Sciatic nerve (tissue), 2 donors: ENCODE data around the gene OCA2. TPM values are rescaled to one million over a fixed set of nuclear protein-coding genes. Genes with fewer than 3 reads are reported as not detected.

ENCODE experiments used
- ATAC-seq: fragments of 200-7000 bp; cut with Tn5 transposase; one replicate; pipeline ENCODE4 v1.9.1; 2020; ENCODE audit warnings: mild to moderate bottlenecking, moderate library complexity
- DNase-seq: peaks from one replicate; pipeline ENCODE4 v3.0.0-alpha.2; 2020; ENCODE audit warnings: low spot score
- intact Hi-C: fragments of 100-400 bp; cut with DNase I; formaldehyde crosslinking; loops from one replicate; pipeline ENCODE4 v1.14.2; 2022
- total RNA-seq: library from RNA; stranded (reverse); fragmentation: NEBNext Ultra II Directional; extraction: Animal tissue kit (Norgen Biotek cat#: 25700); gene quantifications from one replicate; pipeline ENCODE4 v1.2.1, GENCODE V29; 2021
- donor health status: DM: no; HTN: no; CAD: no.
- donor health status: DM: no; HTN: no; CAD: no.

OCA2 gene
- total RNA-seq, 1 donor from 2014 or later = 0.98 TPM

DNA sequence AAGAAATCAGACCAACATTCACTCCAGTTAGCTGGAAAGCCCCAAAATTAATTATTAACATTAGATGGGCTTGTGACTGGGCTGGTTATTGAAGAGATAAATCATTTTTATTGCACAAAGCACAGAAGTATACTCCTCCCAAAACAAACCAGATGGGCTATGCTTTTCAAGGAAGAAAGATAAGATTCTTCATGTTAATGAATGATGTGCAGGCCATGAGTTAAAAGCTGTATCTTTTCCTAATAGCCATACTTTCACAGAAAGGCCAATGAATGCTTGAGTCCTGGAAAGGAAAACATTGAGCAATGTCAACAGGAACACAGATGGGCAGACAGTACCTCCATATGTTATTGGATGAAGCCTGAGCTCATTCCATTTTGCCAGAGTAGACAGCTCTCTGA is 55.4 kb downstream of the OCA2 start:
- ATAC-seq = no peak
- DNase-seq = no peak
- intact Hi-C loops = no loop called here

DNA sequence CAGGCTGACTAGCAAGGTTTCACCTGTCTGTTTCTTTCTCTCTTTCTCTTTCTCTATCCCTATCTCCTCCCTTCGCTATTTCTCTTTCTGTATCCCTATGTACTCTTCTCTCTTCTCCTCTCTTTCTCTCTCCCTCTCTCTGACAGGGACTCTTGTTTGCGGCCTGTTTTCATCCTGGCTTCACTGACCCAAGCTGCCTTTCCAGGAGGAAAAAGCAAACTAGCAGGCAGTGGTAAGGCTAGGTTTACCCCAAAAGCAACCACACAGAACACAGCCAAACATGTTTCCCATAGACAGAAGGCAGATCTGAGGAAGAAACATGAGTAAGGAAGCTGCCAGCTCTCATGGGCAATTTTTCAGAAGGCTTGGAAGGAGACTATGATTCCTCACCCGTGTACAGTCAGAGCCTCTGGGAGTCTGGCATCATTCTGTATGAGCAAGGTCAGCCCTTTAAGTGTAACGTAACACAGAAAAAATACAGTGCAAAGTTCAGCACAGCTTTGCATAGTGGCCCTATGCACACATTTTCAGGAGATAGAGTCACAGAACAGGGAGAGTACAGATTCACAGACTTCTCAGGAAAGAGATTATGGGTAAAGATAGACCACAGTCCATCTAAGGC is 61.0 kb downstream of the OCA2 start:
- intact Hi-C loops = no loop called here
- no peak for ATAC-seq
- DNase-seq = no peak

DNA sequence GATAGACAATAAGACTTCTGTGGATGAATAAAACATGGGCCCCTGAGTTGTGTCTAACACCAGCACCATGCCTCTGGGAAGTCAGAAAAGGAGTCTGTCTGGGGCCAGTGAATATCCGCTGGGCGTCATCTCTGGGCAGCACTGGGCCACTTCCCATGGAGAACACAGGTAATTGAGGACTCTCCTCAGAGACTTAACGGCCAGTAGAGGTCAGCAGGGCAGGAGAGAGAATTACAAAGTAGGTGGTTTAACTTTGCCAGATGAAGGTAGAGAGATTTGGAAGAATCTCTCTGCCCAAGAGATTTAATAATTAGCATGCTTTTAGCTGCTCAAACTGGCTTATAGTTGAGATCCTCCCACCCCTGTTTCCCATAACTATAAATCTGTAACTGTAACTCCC is 65.7 kb downstream of the OCA2 start:
- intact Hi-C loops = no loop called here
- no peak for DNase-seq
- ATAC-seq = no peak

DNA sequence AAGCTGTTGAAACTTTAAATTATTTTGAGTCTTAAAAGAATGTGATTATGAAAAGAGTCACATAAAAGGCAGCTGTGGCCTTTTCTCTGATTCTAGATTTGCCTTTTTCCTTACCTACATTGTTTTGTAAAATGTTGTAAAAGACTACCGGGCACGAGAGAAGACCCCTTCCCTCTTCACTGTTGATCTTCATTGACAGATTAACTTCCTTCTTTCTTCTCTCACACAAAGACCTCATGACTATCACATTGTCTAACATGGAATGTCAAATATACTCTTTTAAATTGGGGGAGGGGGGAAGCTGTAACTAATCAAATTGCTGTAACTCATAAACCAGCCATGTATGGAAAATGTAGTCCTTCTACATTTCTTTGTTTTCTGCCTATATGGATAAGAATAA is 68.3 kb downstream of the OCA2 start:
- DNase-seq (no peak), ATAC-seq (no peak)
- intact Hi-C loops = no loop called here

DNA sequence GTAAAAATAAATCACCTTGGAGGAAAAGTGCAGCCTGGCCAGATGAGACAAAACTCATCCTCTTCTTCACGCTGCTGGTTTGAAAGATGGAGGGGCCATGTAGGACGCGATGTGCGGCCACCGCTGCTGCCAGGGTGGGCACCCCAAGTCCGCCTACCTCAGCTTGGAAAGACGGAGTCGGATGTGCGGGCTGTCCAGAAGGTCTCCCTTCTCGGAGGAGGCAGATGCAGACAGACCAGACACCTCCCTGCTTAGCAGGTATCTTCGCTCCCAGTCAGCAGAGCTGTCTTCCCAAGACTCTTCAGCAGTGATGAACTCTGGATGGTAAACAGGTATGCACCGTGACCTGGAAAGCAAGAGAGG is 71.4 kb downstream of the OCA2 start:
- DNase-seq = no peak
- ATAC-seq = no peak
- intact Hi-C loops = no loop called here

DNA sequence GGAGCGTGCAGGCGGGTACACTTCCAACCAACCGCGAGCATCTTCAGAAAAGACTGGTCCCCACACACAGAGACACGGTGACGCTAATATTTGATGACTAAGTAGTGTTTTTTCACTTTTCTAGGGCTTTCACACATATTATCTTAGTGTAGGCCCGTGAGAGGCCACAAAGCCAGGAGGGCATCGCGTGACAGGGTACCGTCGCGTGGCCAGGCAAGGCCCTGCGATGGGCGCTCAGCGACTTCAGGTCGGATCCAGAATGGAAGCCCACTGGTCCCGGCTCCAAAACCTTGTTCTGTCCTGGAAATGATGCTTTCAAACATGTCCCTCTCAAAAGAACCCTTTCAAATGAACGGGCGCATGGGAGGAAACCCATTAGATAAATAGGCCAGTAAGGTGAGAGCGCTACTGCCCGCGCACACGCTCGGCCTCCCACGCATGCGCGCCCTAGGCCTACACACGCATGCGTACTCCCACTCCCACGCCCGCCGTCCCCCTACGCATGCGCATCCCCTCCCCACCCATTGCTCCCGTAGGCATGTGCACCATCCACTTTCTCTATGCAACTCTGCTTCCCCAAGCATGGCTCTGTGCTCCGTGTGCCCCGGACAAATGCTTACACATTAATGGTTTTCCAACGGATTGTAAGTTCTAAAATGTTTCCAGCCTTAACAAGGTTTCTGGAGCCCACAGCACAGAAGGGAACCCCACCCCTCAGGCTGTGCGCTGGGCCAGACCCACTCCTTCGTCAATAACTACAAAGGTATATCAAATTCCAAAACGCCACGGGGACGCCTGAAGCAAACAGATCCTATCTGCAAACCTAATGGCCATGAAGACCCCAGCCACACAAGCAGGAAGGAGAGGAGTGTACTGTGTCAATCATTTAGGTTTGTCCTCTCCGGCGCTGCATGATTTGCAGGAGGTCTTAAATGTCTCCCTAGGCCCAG is 72.1 kb downstream of the OCA2 start:
- intact Hi-C loops = no loop called here
- ATAC-seq (no peak), DNase-seq (no peak)

DNA sequence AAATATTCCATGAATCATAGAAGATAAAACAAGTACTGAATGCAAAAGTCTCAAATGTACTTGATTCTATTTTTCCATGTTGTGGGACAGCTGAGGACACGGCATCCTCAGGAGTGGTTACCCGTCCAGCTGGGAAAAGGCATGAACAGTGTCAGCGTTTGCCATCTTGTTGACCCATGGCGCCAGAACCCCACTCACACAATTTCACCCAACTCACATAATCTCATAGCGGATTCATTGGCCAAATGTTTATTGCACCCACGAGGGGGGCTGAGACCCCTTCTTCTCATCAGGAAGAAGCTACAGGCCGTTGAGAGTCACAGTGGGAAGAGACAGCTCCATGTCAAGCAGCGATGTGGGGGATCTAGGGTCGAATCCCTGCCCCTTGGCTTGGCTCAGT is 72.9 kb downstream of the OCA2 start:
- no peak for ATAC-seq
- no peak for DNase-seq
- intact Hi-C loops = no loop called here

DNA sequence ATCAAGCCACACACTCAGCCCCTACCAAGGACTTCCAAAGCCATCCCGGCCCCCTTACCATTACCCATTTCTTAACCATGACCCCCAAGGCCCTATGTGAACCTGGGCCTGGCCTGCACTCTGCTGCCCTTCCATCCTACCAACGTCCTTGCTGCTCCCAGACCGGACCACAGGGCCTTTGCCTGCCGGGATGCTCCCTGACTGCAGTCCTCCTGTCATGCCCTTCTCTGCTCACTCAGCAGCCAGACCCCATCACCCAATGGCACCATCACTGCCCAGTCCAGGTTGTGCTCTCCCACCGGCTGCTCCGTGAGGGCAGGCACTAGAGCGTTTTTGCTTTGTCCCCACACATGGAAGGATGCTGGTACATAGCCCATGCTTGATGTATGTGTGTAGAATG is 73.7 kb downstream of the OCA2 start:
- intact Hi-C loops = no loop called here
- DNase-seq (no peak), ATAC-seq (no peak)

DNA sequence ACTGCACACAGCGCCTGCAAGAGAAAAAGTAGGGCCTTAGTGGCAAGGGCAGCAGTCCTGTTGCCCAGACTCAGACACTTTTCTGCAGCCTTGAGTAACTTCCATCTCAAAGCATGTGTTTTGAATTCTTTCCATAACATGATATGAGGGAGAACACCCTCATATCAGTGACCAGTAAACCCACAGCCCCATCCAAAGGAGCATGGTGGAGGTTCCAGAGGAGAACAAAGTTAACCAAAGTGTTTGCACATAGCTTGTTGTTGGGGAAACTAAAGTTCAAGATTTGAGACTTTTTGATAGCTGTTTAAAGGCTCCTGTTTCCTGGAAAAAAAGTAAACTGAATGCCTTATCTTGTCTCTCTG is 74.2 kb downstream of the OCA2 start:
- no peak for DNase-seq
- intact Hi-C loops = no loop called here
- ATAC-seq = no peak

DNA sequence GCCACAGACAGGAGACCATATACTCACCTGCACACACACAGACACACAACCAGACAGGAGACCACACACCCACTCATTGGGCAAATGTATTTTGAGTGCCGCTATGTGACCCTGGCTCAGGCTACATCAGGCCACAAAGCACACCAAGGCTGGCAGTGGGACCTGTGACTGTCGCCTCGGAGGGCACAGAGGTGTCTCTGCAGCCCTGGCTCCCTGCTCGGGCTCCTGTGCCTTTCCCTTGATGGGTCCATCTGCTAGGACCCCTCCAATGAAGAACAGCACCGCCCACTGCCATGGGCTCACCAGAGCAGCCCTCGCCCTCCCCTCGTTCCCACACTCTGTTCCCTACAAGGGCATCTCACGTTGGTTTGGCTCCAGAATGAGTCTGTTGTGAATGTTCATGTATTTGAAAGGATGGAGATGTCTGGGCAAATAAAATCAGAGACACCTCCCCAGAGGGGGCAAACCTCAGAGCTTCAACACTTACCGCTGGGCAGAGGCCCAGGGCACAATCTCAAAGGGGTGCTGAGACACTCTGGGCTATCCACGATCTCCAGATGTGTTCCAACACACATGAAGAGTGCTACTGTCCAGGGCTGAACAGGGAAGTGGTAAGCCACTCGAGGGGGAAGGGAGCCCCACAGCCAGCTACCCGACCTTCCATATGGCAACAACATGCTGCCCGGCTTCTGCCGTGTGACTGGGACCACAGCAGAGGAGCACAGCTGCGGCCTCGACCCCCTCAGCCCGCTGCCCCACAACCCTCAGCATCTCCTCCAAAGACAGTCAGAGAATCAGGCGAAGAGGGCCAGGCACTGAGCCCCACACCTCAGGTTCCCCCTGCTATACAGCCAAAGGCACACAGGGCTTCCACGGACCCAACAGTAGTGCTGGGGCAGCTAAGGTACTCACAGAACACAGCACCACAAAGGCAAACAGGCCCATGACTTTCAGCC is 74.9 kb downstream of the OCA2 start:
- ATAC-seq = no peak
- intact Hi-C loops = no loop called here
- no peak for DNase-seq

DNA sequence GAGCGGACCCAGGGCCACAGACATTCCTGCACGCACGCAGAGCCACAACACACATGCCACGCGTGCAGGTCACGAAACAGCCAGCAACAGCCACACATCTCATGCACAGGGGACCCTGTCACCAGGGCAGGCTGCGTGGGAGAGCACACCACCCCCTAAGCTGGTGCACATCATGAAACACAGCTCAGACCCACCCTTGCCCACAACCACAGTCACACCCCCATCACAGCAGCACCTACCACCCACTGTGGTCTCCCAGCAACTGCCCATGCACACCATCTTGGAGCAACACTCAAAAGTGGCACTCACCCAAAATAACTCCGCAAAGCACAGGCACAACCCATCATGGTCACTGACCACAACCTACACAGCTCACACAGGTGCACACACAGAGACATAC is 75.7 kb downstream of the OCA2 start:
- intact Hi-C loops = no loop called here
- no peak for ATAC-seq

DNA sequence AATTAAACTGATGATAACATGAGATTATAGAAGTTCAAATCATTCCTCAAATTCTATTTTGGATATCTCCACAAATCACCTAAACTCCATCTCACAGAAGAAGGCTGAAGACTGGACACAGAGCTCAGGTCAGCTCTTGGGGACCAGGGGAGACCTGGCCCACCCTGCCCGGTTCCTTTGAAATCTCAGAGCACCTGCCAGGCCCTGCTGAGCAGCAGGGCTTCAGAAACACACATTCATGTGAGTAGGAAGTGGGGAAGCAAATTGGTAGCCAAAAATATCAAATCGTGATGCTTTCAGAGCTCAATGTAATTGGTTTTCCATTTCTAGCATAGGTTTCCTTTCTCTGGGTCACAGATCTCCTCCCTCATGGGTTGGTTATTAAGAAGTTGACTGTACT is 76.2 kb downstream of the OCA2 start:
- intact Hi-C loops = no loop called here
- ATAC-seq = no peak
- DNase-seq = no peak

More for the DNA sequence above, 75.7 kb downstream of the OCA2 start:
- DNase-seq = no peak

DNA sequence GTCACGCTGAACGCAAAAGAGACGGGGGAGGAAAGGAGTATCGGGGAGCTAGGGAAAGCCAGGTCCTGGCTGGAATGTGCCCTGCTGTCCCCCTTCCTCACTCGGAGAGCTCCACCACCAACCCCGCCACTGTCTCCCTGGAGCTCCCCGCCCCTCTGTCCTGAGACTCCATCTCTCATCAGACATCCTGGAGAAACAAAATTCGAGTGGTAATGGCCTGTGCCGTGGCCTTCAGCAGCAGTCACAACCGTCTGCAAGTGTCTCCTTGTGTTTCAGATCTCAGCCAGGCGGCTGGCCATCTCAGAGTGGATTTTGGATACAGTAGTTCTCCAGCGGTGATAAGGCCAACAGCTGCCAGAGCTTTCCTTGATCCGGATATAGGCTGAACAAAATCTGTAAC is 76.9 kb downstream of the OCA2 start:
- no peak for DNase-seq
- no peak for ATAC-seq
- intact Hi-C loops = no loop called here

DNA sequence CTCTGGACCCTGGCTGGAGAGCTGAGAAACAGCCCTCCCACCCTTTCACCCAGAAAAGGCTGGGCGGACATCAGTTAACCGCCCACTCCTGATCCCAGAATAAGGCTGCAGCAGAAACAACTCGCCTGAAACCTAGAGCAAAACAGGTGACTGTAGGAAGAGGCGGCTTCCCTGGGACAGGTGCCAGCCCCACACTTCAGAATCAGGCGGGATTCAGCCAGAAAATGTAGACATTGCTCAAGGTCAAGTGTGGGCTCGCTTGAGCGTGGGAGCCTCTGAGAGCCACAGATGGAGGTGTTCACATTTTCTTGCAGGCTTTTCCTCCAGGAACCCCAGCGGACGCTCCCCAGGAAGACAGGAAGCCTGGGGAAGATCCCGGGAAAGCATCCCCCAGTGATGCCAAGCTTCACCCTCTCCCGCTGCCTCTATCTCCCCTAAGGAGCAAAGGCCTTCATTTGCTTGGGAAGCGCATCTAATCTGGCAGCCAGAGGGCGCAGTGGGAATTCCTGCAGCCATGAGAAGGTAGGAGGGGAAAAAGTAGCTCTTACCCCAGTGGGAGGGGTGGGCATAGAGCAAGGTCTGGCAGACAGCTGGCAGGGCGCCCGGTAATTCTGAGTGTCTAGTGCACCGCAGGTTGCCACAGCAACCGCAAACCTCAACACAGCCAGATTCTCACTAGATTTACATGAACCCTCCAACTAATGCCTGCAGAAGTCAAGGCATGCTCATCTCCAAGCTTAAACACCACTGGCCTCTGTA is 77.7 kb downstream of the OCA2 start:
- ATAC-seq (peak; percentile 39), DNase-seq (no peak)
- intact Hi-C loops = no loop called here

DNA sequence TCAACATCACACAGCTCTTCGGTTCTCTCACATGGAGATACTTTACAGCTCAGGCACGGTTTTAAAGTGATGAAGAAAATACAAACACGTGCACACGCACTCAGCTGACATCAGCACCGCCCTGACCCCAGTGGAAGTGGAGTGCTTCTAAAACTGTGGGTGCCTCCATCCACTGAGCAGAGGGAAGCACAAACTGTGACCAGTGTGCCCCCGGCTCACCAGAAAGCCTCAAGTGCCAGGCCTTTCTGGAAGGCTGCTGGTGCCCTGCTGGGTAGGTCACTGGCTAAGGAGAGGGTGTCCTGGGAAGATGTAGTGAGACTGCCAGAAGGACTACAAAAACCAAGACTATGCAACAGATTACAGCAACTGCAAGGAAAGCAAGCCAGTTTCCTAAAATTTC is 78.5 kb downstream of the OCA2 start:
- intact Hi-C loops = no loop called here
- no peak for DNase-seq

DNA sequence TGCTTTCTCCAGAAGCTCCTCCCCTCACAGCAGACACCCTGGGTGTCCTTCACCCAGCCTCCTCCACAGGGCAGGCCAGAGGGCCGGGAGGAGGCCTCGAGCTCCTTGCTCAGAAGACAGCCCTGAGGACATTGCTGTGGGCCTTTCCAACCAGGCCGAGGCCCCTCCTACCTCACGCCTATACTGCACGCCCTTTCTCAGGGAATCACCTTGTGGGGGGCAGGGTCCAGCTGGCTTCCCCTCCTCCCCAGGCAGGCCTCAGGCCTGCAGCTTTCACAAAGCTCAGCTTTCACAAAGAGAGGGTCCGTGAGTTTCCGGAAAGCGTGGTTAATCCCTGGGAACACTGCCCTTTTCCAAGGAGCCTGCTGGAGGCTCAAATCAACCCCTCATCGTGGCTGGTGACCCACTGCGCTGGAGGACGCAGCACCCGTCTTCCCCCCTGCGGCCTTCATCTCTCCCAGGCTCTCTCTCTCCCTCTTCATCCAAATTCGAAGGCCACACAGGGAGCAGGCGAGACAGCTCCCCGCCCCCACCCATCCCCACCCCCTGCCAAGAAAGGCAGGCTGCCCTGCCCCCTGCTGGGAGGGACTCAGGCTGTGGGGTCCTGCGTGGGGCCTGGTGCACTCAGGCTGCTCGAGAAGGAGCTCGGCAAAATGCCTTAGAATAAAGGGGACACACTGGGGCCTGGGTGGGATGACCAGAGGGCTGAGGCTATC is 79.4 kb downstream of the OCA2 start:
- intact Hi-C loops = no loop called here
- no peak for ATAC-seq

More for the DNA sequence above, 78.5 kb downstream of the OCA2 start:
- no peak for ATAC-seq

DNA sequence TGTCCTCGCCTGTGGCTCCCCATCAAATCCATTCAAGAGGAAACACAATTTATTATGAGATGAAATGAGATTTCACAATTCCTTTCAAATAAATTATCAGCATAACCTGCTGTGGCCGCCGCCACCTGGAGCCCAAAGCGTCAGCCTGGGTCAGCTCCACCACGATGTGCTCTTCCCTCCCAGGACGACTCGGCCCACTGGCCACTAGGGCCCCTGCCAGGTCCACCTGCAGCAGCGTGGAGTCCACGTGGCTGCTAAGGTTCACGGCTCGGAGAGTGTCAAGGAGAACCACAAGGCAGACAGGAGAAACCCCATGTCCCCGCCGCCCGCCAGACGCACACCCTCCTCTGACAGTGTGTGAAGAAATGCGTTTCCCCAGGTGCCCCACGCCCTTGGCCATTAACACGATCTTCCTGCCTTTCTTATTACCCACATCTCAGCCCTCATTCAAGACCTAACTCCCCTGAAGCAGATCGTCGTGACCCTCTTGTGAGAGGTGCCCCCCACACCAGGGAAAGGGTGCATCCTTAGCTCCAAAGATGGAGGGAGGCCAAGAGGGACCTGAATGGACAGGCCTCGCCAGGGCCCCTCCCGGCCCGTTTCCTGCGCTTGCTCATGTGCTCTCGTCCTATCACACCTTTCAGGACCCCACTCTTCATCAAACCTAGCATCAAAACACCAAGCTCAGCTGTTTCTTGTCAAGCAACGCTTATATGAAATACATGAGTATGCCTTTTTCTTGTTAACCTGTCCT is 80.6 kb downstream of the OCA2 start:
- intact Hi-C loops = no loop called here
- no peak for ATAC-seq
- no peak for DNase-seq

More for the DNA sequence above, 79.4 kb downstream of the OCA2 start:
- no peak for DNase-seq
